Testis (tissue), 3 donors: Measurements from ENCODE around the gene HJV. TPM values are rescaled to one million over a fixed set of nuclear protein-coding genes. Genes with fewer than 3 reads are reported as not detected.
A peak's percentile ranks its signal among the peaks of the same experiment; 100 is the strongest.

Experiments
- DNase-seq: peaks from one replicate; pipeline ENCODE4 v3.0.0-alpha.2; 2019
- H3K27ac ChIP-seq, 2 donors: fragments of 200-600 bp; sonication (generic); one replicate each; pipeline ENCODE4 v1.5.1; 2019
- H3K27me3 ChIP-seq: fragments of 200-600 bp; sonication (generic); one replicate; pipeline ENCODE4 v1.5.1; 2019
- H3K36me3 ChIP-seq: fragments of 200-600 bp; sonication (generic); one replicate; pipeline ENCODE4 v1.5.1; 2017; ENCODE audit warnings: low read depth; ENCODE audit errors: missing control alignments
- H3K4me1 ChIP-seq: fragments of 200-600 bp; sonication (generic); one replicate; pipeline ENCODE4 v1.5.1; 2019
- H3K4me3 ChIP-seq, 2 donors: fragments of 200-600 bp; sonication (generic); one replicate each; pipeline ENCODE4 v1.5.1; 2017 to 2019
- H3K9me3 ChIP-seq: fragments of 200-600 bp; sonication (generic); one replicate; pipeline ENCODE4 v1.5.1; 2017
- POLR2A ChIP-seq: fragments of 450-650 bp; IDR thresholded peaks from one replicate; pipeline ENCODE4 v1.6.1; 2017; ENCODE audit warnings: antibody characterized with exemption, mild to moderate bottlenecking, moderate library complexity
- WGBS, 2 donors: methylation state at CpG; one replicate each; pipeline ENCODE4 v1.1.5; 2018; 5-methylcytosine and 5-hydroxymethylcytosine counted together
- intact Hi-C: fragments of 100-400 bp; cut with DNase I; formaldehyde crosslinking; loops from one replicate; pipeline ENCODE4 v1.15.1; 2023; ENCODE audit warnings: low total_unique reads
- polyA plus RNA-seq: library from polyadenylated mRNA; stranded (reverse); fragments of 350-450 nt; fragmentation: Illumina TruSeq; extraction: RNeasy Lipid Tissue Mini Kit (QIAGEN cat#74804); gene quantifications from one replicate; pipeline ENCODE4 v1.2.3, GENCODE V29; 2014; ENCODE audit warnings: low read depth, low replicate concordance; ENCODE audit not compliant: insufficient read depth
- total RNA-seq, 2 donors: library from RNA; depleted of rRNA; stranded (reverse); fragments of >200 nt; gene quantifications; one replicate each; pipeline ENCODE4 v1.2.3, GENCODE V29; 2016
- TF ChIP-seq, protein P1 (sequence below), 3 experiments: fragments of 450-650 bp in 2 of 3; fragments of 200-600 bp in 1 of 3; sonication (generic) in 1 of 3; IDR thresholded peaks; one replicate each; pipeline ENCODE4 v1.5.1; 2016 to 2019; ENCODE audit warnings: antibody characterized with exemption in 3 of 3, mild to moderate bottlenecking in 2 of 3, moderate library complexity in 1 of 3

HJV gene
- total and polyA plus RNA-seq, 3 donors from 2014 or later: 0.43 to 7.7 TPM; not detected in 1

DNA sequence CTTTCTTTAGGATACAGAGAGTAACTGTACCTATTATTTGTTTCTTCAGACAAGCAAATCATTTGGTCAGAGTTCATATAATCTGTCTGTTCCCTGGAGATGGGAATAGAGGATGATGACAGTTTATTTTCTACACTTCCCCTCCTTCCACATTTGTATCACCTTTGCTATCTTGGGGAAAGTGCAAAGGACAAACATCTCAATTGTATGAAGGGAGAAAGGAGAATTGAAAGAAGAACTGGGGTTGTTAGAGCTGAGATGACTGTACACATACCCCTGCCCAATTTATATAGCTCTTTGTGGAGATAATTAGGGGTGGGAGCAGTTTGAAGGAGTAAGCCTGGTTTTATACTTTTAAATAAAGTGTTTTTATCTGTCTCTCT is 43.1 kb downstream of the HJV start:
- no peaks in the 10 kb centered on the region for H3K9me3 ChIP-seq
- no peaks in the 10 kb centered on the region for H3K36me3 ChIP-seq
- DNase-seq: no peak
- no peak overlapping the region for H3K4me3 ChIP-seq
- H3K27me3 ChIP-seq: no peaks in the 10 kb centered on the region
- TF ChIP-seq POLR2A: no peak
- TF ChIP-seq, protein P1, sequence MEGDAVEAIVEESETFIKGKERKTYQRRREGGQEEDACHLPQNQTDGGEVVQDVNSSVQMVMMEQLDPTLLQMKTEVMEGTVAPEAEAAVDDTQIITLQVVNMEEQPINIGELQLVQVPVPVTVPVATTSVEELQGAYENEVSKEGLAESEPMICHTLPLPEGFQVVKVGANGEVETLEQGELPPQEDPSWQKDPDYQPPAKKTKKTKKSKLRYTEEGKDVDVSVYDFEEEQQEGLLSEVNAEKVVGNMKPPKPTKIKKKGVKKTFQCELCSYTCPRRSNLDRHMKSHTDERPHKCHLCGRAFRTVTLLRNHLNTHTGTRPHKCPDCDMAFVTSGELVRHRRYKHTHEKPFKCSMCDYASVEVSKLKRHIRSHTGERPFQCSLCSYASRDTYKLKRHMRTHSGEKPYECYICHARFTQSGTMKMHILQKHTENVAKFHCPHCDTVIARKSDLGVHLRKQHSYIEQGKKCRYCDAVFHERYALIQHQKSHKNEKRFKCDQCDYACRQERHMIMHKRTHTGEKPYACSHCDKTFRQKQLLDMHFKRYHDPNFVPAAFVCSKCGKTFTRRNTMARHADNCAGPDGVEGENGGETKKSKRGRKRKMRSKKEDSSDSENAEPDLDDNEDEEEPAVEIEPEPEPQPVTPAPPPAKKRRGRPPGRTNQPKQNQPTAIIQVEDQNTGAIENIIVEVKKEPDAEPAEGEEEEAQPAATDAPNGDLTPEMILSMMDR (IDR thresholded peaks at IDR 0.05): no peak
- H3K4me1 ChIP-seq: peaks cover 29% of the 10 kb centered on the region
- peak overlapping the region; percentile 90 to 96 for H3K27ac ChIP-seq
- intact Hi-C loops: no loop called here

DNA sequence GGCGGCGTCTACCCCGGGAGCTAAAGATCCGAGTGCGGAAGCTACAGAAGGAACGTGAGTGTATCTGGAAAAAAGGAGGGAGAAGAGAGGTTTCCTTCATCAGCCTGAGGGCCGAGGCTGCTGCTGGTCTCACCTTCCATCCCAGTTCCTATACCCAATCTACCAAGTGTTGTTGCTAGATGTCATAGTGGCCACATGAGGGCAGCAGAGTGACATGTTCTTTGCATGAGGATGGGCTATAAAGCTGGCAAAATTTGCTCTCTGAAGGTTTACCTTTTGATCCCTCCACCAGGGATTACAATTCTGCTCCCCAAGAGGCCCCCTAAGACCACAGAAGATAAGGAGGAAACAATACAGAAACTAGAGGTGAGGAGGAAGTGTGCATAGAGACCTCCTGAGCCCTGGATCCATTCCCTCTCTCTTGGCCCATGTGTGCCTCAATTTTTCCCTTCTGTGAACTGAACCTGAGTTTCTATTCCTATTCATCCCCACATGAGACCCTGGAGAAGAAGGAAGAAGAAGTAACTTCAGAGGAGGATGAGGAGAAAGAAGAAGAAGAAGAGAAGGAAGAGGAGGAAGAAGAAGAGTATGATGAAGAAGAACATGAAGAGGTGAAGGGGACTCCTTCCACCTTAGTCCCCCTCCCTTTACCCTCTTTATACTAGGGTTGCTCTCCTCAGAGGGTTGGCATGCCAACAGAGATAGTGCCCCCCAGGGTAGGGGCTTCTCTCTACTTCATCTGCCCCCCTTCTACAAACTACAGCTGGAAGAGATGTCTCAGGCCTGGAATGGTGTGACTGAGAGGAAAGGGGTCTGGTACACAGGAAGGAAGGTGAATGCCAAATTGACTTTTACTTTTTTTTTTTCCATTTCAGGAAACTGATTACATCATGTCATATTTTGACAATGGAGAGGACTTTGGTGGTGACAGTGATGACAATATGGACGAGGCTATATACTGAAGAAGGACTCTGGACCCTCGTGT is 43.8 kb downstream of the HJV start:
- no peak overlapping the region for H3K4me3 ChIP-seq
- intact Hi-C loops: no loop called here
- H3K27me3 ChIP-seq: no peaks in the 10 kb centered on the region
- no peak for TF ChIP-seq POLR2A
- TF ChIP-seq, protein P1 (IDR thresholded peaks at IDR 0.05): peak; percentile 82 to 89 (median 86)
- peaks cover 29% of the 10 kb centered on the region for H3K4me1 ChIP-seq
- no peaks in the 10 kb centered on the region for H3K9me3 ChIP-seq
- 37 to 40% methylated on average over 9 of the region's 9 CpGs for WGBS, 2 donors
- peak overlapping the region; percentile 90 to 96 for H3K27ac ChIP-seq
- H3K36me3 ChIP-seq: no peaks in the 10 kb centered on the region
- peak; percentile 91 for DNase-seq

DNA sequence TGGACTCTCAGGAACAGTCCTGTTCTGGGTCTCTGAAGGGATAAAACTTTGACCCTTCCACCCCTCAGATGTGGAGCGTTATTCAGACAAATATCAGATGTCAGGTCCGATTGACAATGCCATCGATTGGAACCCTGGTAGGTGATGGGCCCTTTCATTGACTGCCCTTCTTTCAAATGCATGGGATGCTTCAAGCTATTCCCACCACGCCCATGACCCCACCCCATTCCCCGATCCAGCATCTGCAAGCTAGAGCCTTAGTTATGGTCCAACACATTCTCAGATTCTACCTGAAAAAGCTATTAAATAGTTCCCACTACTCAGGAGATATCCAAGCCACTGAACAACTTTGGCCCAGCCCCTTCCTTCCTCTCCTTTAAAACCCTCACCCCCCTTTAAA is 44.5 kb downstream of the HJV start:
- DNase-seq: no peak
- intact Hi-C loops: no loop called here
- no peak for TF ChIP-seq POLR2A
- TF ChIP-seq, protein P1 (IDR thresholded peaks at IDR 0.05): no peak
- Histone ChIP-seq H3K27me3 (no peaks in the 10 kb centered on the region), H3K36me3 (no peaks in the 10 kb centered on the region), H3K4me1 (peaks cover 29% of the 10 kb centered on the region), H3K27ac (peak overlapping the region; percentile 90 to 96), H3K9me3 (no peaks in the 10 kb centered on the region), H3K4me3 (no peak overlapping the region)
- 85 to 95% methylated on average over 5 of the region's 5 CpGs for WGBS, 2 donors

DNA sequence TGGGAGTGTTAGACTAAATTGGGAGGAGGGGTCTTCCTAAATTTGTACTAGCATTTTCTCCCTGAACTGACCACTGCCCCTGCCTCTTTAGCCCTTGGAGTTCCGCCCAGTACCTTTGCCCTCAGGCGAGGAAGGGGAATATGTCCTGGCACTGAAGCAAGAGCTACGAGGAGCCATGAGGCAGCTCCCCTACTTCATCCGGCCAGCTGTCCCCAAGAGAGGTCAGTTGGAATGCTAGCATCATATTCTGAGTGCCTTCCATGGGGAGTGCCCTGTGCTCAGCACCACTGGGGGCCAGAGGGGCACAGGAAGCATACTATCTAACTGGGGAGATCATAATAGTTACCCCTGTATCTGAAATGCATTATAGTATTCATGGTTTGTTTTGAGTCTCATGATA is 46.3 kb downstream of the HJV start:
- no peak overlapping the region for H3K4me3 ChIP-seq
- no peak overlapping the region for H3K27ac ChIP-seq
- no peaks in the 10 kb centered on the region for H3K27me3 ChIP-seq
- H3K36me3 ChIP-seq: no peaks in the 10 kb centered on the region
- no peak for TF ChIP-seq POLR2A
- TF ChIP-seq, protein P1 (IDR thresholded peaks at IDR 0.05): no peak
- peaks cover 26% of the 10 kb centered on the region for H3K4me1 ChIP-seq
- no peak for DNase-seq
- intact Hi-C loops: no loop called here
- H3K9me3 ChIP-seq: no peaks in the 10 kb centered on the region
- WGBS, 2 donors: 60 to 88% methylated on average over 4 of the region's 4 CpGs
